H9 (cell line): Measurements from ENCODE around the gene DSC1. TPM values are rescaled to one million over a fixed set of nuclear protein-coding genes. Genes with fewer than 3 reads are reported as not detected.

Experiments used
- DNase-seq: peaks from one replicate; pipeline ENCODE4 v3.0.0-alpha.2; 2017
- H2AFZ ChIP-seq: one replicate; pipeline ENCODE4 v1.6.1; 2013; ENCODE audit warnings: mild to moderate bottlenecking, low read length, control low read depth, moderate library complexity
- H2AK5ac ChIP-seq: 2 replicates; pipeline ENCODE4 v1.6.1; 2013; ENCODE audit warnings: low read length, control low read depth, mixed read lengths; ENCODE audit not compliant: insufficient read length
- H2BK120ac ChIP-seq: one replicate; pipeline ENCODE4 v1.6.1; 2013; ENCODE audit warnings: low read depth, mild to moderate bottlenecking, low read length, control low read depth, inconsistent platforms; ENCODE audit not compliant: poor library complexity, severe bottlenecking
- H2BK12ac ChIP-seq: 2 replicates; pipeline ENCODE4 v1.6.1; 2013; ENCODE audit warnings: low read length, control low read depth, mixed read lengths, low read depth; ENCODE audit not compliant: insufficient read length
- H2BK15ac ChIP-seq: 2 replicates; pipeline ENCODE4 v1.6.1; 2013; ENCODE audit warnings: low read depth, low read length, control low read depth
- H2BK20ac ChIP-seq: one replicate; pipeline ENCODE4 v1.6.1; 2013; ENCODE audit warnings: low read depth, mild to moderate bottlenecking, low read length, control low read depth, inconsistent platforms; ENCODE audit not compliant: poor library complexity, severe bottlenecking
- H2BK5ac ChIP-seq: 2 replicates; pipeline ENCODE4 v1.6.1; 2013; ENCODE audit warnings: low read length, control low read depth, mixed read lengths; ENCODE audit not compliant: insufficient read length
- H3K14ac ChIP-seq: 2 replicates; pipeline ENCODE4 v1.6.1; 2013; ENCODE audit warnings: low read length, control low read depth; ENCODE audit not compliant: insufficient read depth
- H3K18ac ChIP-seq: 2 replicates; pipeline ENCODE4 v1.6.1; 2013; ENCODE audit warnings: low read depth, mild to moderate bottlenecking, mixed read lengths, low read length, control low read depth; ENCODE audit not compliant: insufficient read length
- H3K23ac ChIP-seq: 2 replicates; pipeline ENCODE4 v1.6.1; 2013; ENCODE audit warnings: low read length, control low read depth, mixed read lengths, low read depth; ENCODE audit not compliant: insufficient read length
- H3K23me2 ChIP-seq: 2 replicates; pipeline ENCODE4 v1.6.1; 2013; ENCODE audit warnings: low read depth, mild to moderate bottlenecking, mixed read lengths, low read length, control low read depth; ENCODE audit not compliant: insufficient read length, poor library complexity, severe bottlenecking
- H3K27ac ChIP-seq: 2 replicates; pipeline ENCODE4 v1.5.1; 2013; ENCODE audit warnings: low read length, control low read depth, mixed read lengths, low read depth; ENCODE audit not compliant: insufficient read length
- H3K27me3 ChIP-seq: 2 replicates; pipeline ENCODE4 v1.6.1; 2013; ENCODE audit warnings: low read length, control low read depth, inconsistent platforms; ENCODE audit not compliant: insufficient read depth
- H3K4ac ChIP-seq: 2 replicates; pipeline ENCODE4 v1.6.1; 2013; ENCODE audit warnings: low read depth, mild to moderate bottlenecking, control low read depth, inconsistent platforms, low read length, moderate library complexity
- H3K4me1 ChIP-seq: 2 replicates; pipeline ENCODE4 v1.6.1; 2013; ENCODE audit warnings: low read length, control low read depth, inconsistent platforms; ENCODE audit not compliant: insufficient read depth
- H3K4me2 ChIP-seq: 2 replicates; pipeline ENCODE4 v1.6.1; 2013; ENCODE audit warnings: low read length, control low read depth, mixed read lengths; ENCODE audit not compliant: insufficient read length, insufficient read depth
- H3K56ac ChIP-seq: 2 replicates; pipeline ENCODE4 v1.6.1; 2013; ENCODE audit warnings: low read depth, mild to moderate bottlenecking, mixed read lengths, low read length, control low read depth; ENCODE audit not compliant: insufficient read length
- H3K79me1 ChIP-seq: 2 replicates; pipeline ENCODE4 v1.6.1; 2013; ENCODE audit warnings: low read depth, mild to moderate bottlenecking, moderate library complexity, low read length, control low read depth, inconsistent platforms; ENCODE audit not compliant: insufficient read depth, poor library complexity, severe bottlenecking
- H3K79me2 ChIP-seq: 2 replicates; pipeline ENCODE4 v1.6.1; 2013; ENCODE audit warnings: low read length, control low read depth, inconsistent platforms; ENCODE audit not compliant: insufficient read depth
- H3K9ac ChIP-seq: 2 replicates; pipeline ENCODE4 v1.6.1; 2013; ENCODE audit warnings: low read length, control low read depth, mixed read lengths; ENCODE audit not compliant: insufficient read length; ENCODE audit errors: extremely low read depth
- H3K9me3 ChIP-seq: one replicate; pipeline ENCODE4 v1.6.1; 2013; ENCODE audit warnings: low read depth, low read length, inconsistent platforms; ENCODE audit not compliant: control insufficient read depth
- H3T11ph ChIP-seq: one replicate; pipeline ENCODE4 v1.6.1; 2013; ENCODE audit warnings: mild to moderate bottlenecking, low read length, control low read depth, inconsistent platforms
- H4K20me1 ChIP-seq: one replicate; pipeline ENCODE4 v1.6.1; 2013; ENCODE audit not compliant: control insufficient read depth, insufficient read length, insufficient read depth
- H4K5ac ChIP-seq: 2 replicates; pipeline ENCODE4 v1.6.1; 2013; ENCODE audit warnings: low read depth, mild to moderate bottlenecking, mixed read lengths, low read length, control low read depth; ENCODE audit not compliant: insufficient read length
- H4K8ac ChIP-seq: replicated peaks from 2 replicates; pipeline ENCODE4 v1.6.1; 2013; ENCODE audit warnings: low read length, control low read depth, mixed read lengths, low read depth; ENCODE audit not compliant: insufficient read length
- H4K91ac ChIP-seq: 2 replicates; pipeline ENCODE4 v1.6.1; 2013; ENCODE audit warnings: low read depth, mild to moderate bottlenecking, moderate library complexity, mixed read lengths, low read length, control low read depth; ENCODE audit not compliant: insufficient read length
- H3K27ac Mint-ChIP-seq, 3 experiments: 2 replicates in 2 of 3; 3 replicates in 1 of 3; pipeline ENCODE4 v1.8.0; 2020 to 2021; ENCODE audit warnings: mixed read lengths in 3 of 3, mild to moderate bottlenecking in 1 of 3, moderate library complexity in 1 of 3
- H3K27me3 Mint-ChIP-seq: 2 replicates; pipeline ENCODE4 v1.8.0; 2021; ENCODE audit warnings: low read depth, mild to moderate bottlenecking, moderate library complexity, mixed read lengths
- H3K36me3 Mint-ChIP-seq, 3 experiments: 2 replicates in 2 of 3; 3 replicates in 1 of 3; pipeline ENCODE4 v1.8.0; 2020 to 2021; ENCODE audit warnings: low read depth in 3 of 3, mixed read lengths in 3 of 3; ENCODE audit not compliant: insufficient read depth in 1 of 3
- H3K4me1 Mint-ChIP-seq, 2 experiments: 2 replicates each; pipeline ENCODE4 v1.8.0; 2020; ENCODE audit warnings: mixed read lengths in 2 of 2
- H3K4me3 Mint-ChIP-seq, 2 experiments: 2 replicates in 1 of 2; 3 replicates in 1 of 2; pipeline ENCODE4 v1.8.0; 2020 to 2021; ENCODE audit warnings: mild to moderate bottlenecking in 2 of 2, mixed read lengths in 2 of 2, moderate library complexity in 1 of 2
- H3K9me3 Mint-ChIP-seq, 2 experiments: 2 replicates in 1 of 2; 3 replicates in 1 of 2; pipeline ENCODE4 v1.8.0; 2020; ENCODE audit warnings: mild to moderate bottlenecking in 2 of 2, mixed read lengths in 2 of 2, moderate library complexity in 1 of 2
- WGBS: extraction: QIAGEN DNeasy Blood & Tissue Kit; methylation state at CpG from one replicate; pipeline ENCODE4 v1.1.7; 2013; ENCODE audit warnings: missing lambda C conversion rate, low lambda C conversion rate, mixed read lengths; ENCODE audit not compliant: insufficient read length; ENCODE audit errors: extremely low coverage; 5-methylcytosine and 5-hydroxymethylcytosine counted together
- total RNA-seq: library from RNA; stranded (reverse); gene quantifications from 2 replicates; pipeline ENCODE4 v1.2.1, GENCODE V29; 2021
- TF ChIP-seq, protein P1 (sequence below): fragments of 200-600 bp; sonication (generic); conservative IDR thresholded peaks from 3 replicates; pipeline ENCODE4 v1.8.0; 2021; ENCODE audit warnings: antibody characterized with exemption, mild to moderate bottlenecking

The DSC1 gene
- total RNA-seq, 1 experiment from 2014 or later: not detected

DNA sequence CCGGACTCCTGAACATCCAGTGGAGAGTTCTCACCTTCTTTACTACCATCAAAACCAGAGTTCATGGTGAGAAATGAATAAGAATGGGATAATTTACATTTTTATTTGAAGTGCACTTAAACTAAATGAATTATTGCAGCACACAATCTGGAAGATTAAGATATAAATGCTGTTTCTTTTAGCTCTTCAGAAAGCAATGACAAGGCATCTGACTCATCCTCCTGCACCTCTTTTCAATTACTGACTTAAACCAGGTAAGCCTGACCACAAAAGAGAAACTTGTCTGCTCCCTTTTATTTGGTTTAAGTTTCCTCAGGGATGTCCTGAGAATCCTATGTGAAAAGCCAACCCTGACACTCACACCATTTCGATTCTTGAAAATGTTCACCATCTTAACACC is 59.7 kb downstream of the DSC1 start:
- no peak overlapping the region for H2BK120ac ChIP-seq
- H2BK12ac ChIP-seq: no peak overlapping the region
- no peaks in the 10 kb centered on the region; a peak in 1 of 7 replicates for H3K36me3 Mint-ChIP-seq
- H3K4ac ChIP-seq: no peak overlapping the region
- no peak overlapping the region for H3K14ac ChIP-seq
- no peak overlapping the region for H3K23ac ChIP-seq
- no peaks in the 10 kb centered on the region for H3K27me3 ChIP-seq
- H3K4me1 ChIP-seq: peaks cover 3% of the 10 kb centered on the region; the same call in 1 of the 2 replicates
- peak overlapping the region; percentile 74 for H3K4me2 ChIP-seq
- H4K8ac ChIP-seq: no peak overlapping the region
- H4K5ac ChIP-seq: no peak overlapping the region
- no peak overlapping the region for H3K27ac ChIP-seq
- peaks cover 2% of the 10 kb centered on the region; the same call in 1 of the 2 replicates for H3K27me3 Mint-ChIP-seq
- H2AFZ ChIP-seq: no peak overlapping the region
- H3K4me1 Mint-ChIP-seq: peaks cover 31 to 32% of the 10 kb centered on the region in 2 experiments
- peaks cover 3% of the 10 kb centered on the region for H3K23me2 ChIP-seq
- no peak overlapping the region for H3K9ac ChIP-seq
- H3K18ac ChIP-seq: no peak overlapping the region
- no peak overlapping the region; a peak in 1 of 7 replicates for H3K27ac Mint-ChIP-seq
- H3K9me3 Mint-ChIP-seq: no peaks in the 10 kb centered on the region
- WGBS: no CpG with 5 or more reads among the region's 2 CpGs
- H2BK20ac ChIP-seq: no peak overlapping the region
- no peak for DNase-seq
- no peak overlapping the region for H2BK5ac ChIP-seq
- peaks cover 10% of the 10 kb centered on the region; the same call in 1 of the 2 replicates for H3K79me2 ChIP-seq
- H3K9me3 ChIP-seq: no peaks in the 10 kb centered on the region
- no peak overlapping the region for H2AK5ac ChIP-seq
- no peak overlapping the region for H2BK15ac ChIP-seq
- H4K91ac ChIP-seq: no peak overlapping the region
- no peak overlapping the region for H3K56ac ChIP-seq
- H3K4me3 Mint-ChIP-seq: peak overlapping the region; percentile 92 to 96
- TF ChIP-seq, protein P1, sequence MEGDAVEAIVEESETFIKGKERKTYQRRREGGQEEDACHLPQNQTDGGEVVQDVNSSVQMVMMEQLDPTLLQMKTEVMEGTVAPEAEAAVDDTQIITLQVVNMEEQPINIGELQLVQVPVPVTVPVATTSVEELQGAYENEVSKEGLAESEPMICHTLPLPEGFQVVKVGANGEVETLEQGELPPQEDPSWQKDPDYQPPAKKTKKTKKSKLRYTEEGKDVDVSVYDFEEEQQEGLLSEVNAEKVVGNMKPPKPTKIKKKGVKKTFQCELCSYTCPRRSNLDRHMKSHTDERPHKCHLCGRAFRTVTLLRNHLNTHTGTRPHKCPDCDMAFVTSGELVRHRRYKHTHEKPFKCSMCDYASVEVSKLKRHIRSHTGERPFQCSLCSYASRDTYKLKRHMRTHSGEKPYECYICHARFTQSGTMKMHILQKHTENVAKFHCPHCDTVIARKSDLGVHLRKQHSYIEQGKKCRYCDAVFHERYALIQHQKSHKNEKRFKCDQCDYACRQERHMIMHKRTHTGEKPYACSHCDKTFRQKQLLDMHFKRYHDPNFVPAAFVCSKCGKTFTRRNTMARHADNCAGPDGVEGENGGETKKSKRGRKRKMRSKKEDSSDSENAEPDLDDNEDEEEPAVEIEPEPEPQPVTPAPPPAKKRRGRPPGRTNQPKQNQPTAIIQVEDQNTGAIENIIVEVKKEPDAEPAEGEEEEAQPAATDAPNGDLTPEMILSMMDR: no peak
- no peak overlapping the region for H3T11ph ChIP-seq
- H3K79me1 ChIP-seq: no peaks in the 10 kb centered on the region
- H4K20me1 ChIP-seq: no peaks in the 10 kb centered on the region
